HepG2 (cell line): ENCODE results near the gene ATP8B1. TPM values are rescaled to one million over a fixed set of nuclear protein-coding genes. Genes with fewer than 3 reads are reported as not detected.
A peak's percentile ranks its signal among the peaks of the same experiment; 100 is the strongest.

ENCODE experiments used
- ATAC-seq: fragments of 200-7000 bp; cut with Tn5 transposase; 3 replicates; pipeline ENCODE4 v1.9.1; 2020; ENCODE audit warnings: mild to moderate bottlenecking, moderate library complexity
- BruUV-seq: library from RNA; stranded (reverse); fragments of 400-500 nt; replicated peaks from 2 replicates; lab custom pipeline; 2021; lab: Mats Ljungman, UMichigan
- CTCF ChIA-PET: fragments of 300-600 bp; formaldehyde crosslinking; extraction: SDS; loops from one replicate; lab custom pipeline; 2021; ENCODE audit warnings: low total read pairs, inconsistent platforms, low intra/inter-chr PET ratio; lab: Yijun Ruan, JAX
- POLR2A ChIA-PET: fragments of 350-600 bp; sonication (Branson Sonifier 250); formaldehyde crosslinking; loops from one replicate; lab custom pipeline; 2020; ENCODE audit warnings: antibody characterized with exemption, inconsistent platforms; lab: Yijun Ruan, JAX
- DNase-seq: peaks from one replicate; pipeline ENCODE4 v3.0.0-alpha.2; 2015; ENCODE audit warnings: low spot score
- FAIRE-seq: peaks from 3 replicates; lab custom pipeline; 2011; peaks lifted over from hg19 to GRCh38; lab: Jason Lieb, UNC
- H2AFZ ChIP-seq: one replicate; pipeline ENCODE4 v1.6.1; 2011; ENCODE audit warnings: low read length, inconsistent platforms
- H3K27ac ChIP-seq: fragments of 300-600 bp; 3 replicates; pipeline ENCODE4 v1.8.0; 2011; ENCODE audit warnings: mixed run types, mild to moderate bottlenecking, mixed read lengths, low read length, inconsistent platforms; ENCODE audit not compliant: insufficient read depth; ENCODE audit errors: extremely low read length
- H3K27me3 ChIP-seq, 2 experiments: fragments of 200-600 bp in 1 of 2; 2 replicates in 1 of 2; 3 replicates in 1 of 2; pipeline versions ENCODE4 v1.6.0 to v1.8.0; 2011; ENCODE audit warnings: low read length in 2 of 2, mild to moderate bottlenecking in 2 of 2, moderate library complexity in 2 of 2, inconsistent platforms in 1 of 2; ENCODE audit not compliant: insufficient read depth in 2 of 2, control insufficient read depth in 1 of 2
- H3K36me3 ChIP-seq, 2 experiments: fragments of 200-600 bp in 1 of 2; replicated peaks in 1 of 2; 2 replicates in 1 of 2; 3 replicates in 1 of 2; pipeline versions ENCODE4 v1.5.1 to v1.8.0; 2011; ENCODE audit warnings: low read length in 2 of 2, inconsistent platforms in 1 of 2; ENCODE audit not compliant: insufficient read depth in 2 of 2, control insufficient read depth in 1 of 2
- H3K4me1 ChIP-seq: 2 replicates; pipeline ENCODE4 v1.5.1; 2012; ENCODE audit warnings: low read length, inconsistent platforms; ENCODE audit not compliant: insufficient read depth
- H3K4me2 ChIP-seq: 2 replicates; pipeline ENCODE4 v1.6.0; 2011; ENCODE audit warnings: low read depth, low read length, inconsistent platforms
- H3K4me3 ChIP-seq, 3 experiments: fragments of 200-600 bp in 1 of 3; sonication (generic), shearing (Covaris generic) in 1 of 3; replicated peaks in 1 of 3; 2 replicates each; pipeline ENCODE4 v1.5.1; 2011 to 2016; ENCODE audit warnings: low read length in 3 of 3, inconsistent platforms in 2 of 3, low read depth in 2 of 3, mild to moderate bottlenecking in 2 of 3, control low read depth in 1 of 3, mixed read lengths in 1 of 3; ENCODE audit not compliant: insufficient read depth in 1 of 3
- H3K79me2 ChIP-seq: one replicate; pipeline ENCODE4 v1.6.1; 2011; ENCODE audit warnings: low read length, inconsistent platforms; ENCODE audit not compliant: insufficient read depth
- H3K9ac ChIP-seq: 2 replicates; pipeline ENCODE4 v1.6.0; 2011; ENCODE audit warnings: mild to moderate bottlenecking, low read depth, low read length, inconsistent platforms; ENCODE audit not compliant: insufficient read depth
- H3K9me3 ChIP-seq: 2 replicates; pipeline ENCODE4 v1.5.1; 2012; ENCODE audit warnings: mild to moderate bottlenecking, low read length
- H4K20me1 ChIP-seq: 2 replicates; pipeline ENCODE4 v1.6.0; 2011; ENCODE audit warnings: inconsistent platforms, mild to moderate bottlenecking, low read length, moderate library complexity; ENCODE audit not compliant: insufficient read depth
- CEBPG ChIP-seq: IDR thresholded peaks from 2 replicates; pipeline ENCODE4 v1.6.1; 2016
- GATAD2A ChIP-seq: IDR thresholded peaks from 2 replicates; pipeline ENCODE4 v1.6.1; 2016
- JUN ChIP-seq: sonication (generic); formaldehyde crosslinking; IDR thresholded peaks from 2 replicates; pipeline ENCODE4 v1.4.0; 2020; ENCODE audit warnings: mild to moderate bottlenecking, missing genetic modification reagents
- JUND ChIP-seq: sonication (generic); formaldehyde crosslinking; IDR thresholded peaks from 2 replicates; pipeline ENCODE4 v1.8.0; 2022; ENCODE audit warnings: mild to moderate bottlenecking, missing genetic modification reagents
- MYNN ChIP-seq: sonication (generic); formaldehyde crosslinking; IDR thresholded peaks from 2 replicates; pipeline ENCODE4 v1.4.0; 2020; ENCODE audit warnings: mild to moderate bottlenecking, low read depth, missing genetic modification reagents
- NR2F6 ChIP-seq, 2 experiments: IDR thresholded peaks; 2 replicates each; pipeline ENCODE4 v1.6.1; 2016; ENCODE audit warnings: antibody characterized with exemption in 1 of 2, mild to moderate bottlenecking in 1 of 2
- PAWR ChIP-seq: sonication (generic); formaldehyde crosslinking; IDR thresholded peaks from 2 replicates; pipeline ENCODE4 v1.4.0; 2020; ENCODE audit warnings: missing genetic modification reagents, mild to moderate bottlenecking, borderline replicate concordance
- RARA ChIP-seq: IDR thresholded peaks from 2 replicates; pipeline ENCODE4 v1.6.1; 2016; ENCODE audit warnings: missing genetic modification reagents, missing compliant biosample characterization
- SOX13 ChIP-seq, 3 experiments: fragments of 450-650 bp in 1 of 3; sonication (generic) in 1 of 3; formaldehyde crosslinking in 1 of 3; IDR thresholded peaks in 2 of 3; conservative IDR thresholded peaks in 1 of 3; 2 replicates each; pipeline versions ENCODE4 v1.5.0 to v1.6.1; 2016 to 2020; ENCODE audit warnings: antibody characterized with exemption in 1 of 3, mild to moderate bottlenecking in 1 of 3, missing compliant biosample characterization in 1 of 3, missing genetic modification reagents in 1 of 3, moderate library complexity in 1 of 3
- SOX6 ChIP-seq, 2 experiments: fragments of 450-650 bp in 1 of 2; sonication (generic) in 1 of 2; formaldehyde crosslinking in 1 of 2; IDR thresholded peaks; 2 replicates each; pipeline versions ENCODE4 v1.4.0 to v1.6.1; 2017 to 2020; ENCODE audit warnings: antibody characterized with exemption in 1 of 2, mild to moderate bottlenecking in 1 of 2, missing genetic modification reagents in 1 of 2
- TOE1 ChIP-seq: sonication (generic); formaldehyde crosslinking; IDR thresholded peaks from 2 replicates; pipeline ENCODE4 v1.4.0; 2020; ENCODE audit warnings: mild to moderate bottlenecking, missing genetic modification reagents
- ZMYM3 ChIP-seq: sonication (generic); formaldehyde crosslinking; IDR thresholded peaks from 2 replicates; pipeline ENCODE4 v1.5.1; 2020; ENCODE audit warnings: mild to moderate bottlenecking, missing genetic modification reagents
- ZNF263 ChIP-seq: sonication (generic); formaldehyde crosslinking; IDR thresholded peaks from 2 replicates; pipeline ENCODE4 v1.4.0; 2020; ENCODE audit warnings: missing genetic modification reagents
- ZNF563 ChIP-seq: sonication (generic); formaldehyde crosslinking; IDR thresholded peaks from 2 replicates; pipeline ENCODE4 v1.8.0; 2022; ENCODE audit warnings: mild to moderate bottlenecking, moderate library complexity, missing genetic modification reagents
- ZNF670 ChIP-seq: sonication (generic); formaldehyde crosslinking; IDR thresholded peaks from 2 replicates; pipeline ENCODE4 v1.8.0; 2022; ENCODE audit warnings: mild to moderate bottlenecking, missing genetic modification reagents, borderline replicate concordance
- WGBS: methylation state at CpG from one replicate; pipeline ENCODE4 v1.1.6; 2017; ENCODE audit warnings: low lambda C conversion rate; 5-methylcytosine and 5-hydroxymethylcytosine counted together
- in situ Hi-C: cut with HindIII; loops from 2 replicates; pipeline ENCODE4 v1.10.0; 2017; ENCODE audit warnings: low pct_unique_long_range_greater_than_20kb; ENCODE audit not compliant: extremely low pct_ligation_motif_present
- intact Hi-C: fragments of 100-400 bp; cut with micrococcal nuclease; formaldehyde crosslinking; loops from one replicate; pipeline ENCODE4 v1.10.0; 2022; ENCODE audit not compliant: unreplicated experiment
- polyA plus RNA-seq, 8 experiments: library from polyadenylated mRNA; depleted of rRNA in 3 of 8; stranded (reverse) in 7 of 8; unstranded in 1 of 8; fragments of >200 nt; fragmentation: Illumina TruSeq in 4 of 8; extraction: Trizol in 4 of 8; gene quantifications; 2 replicates each; pipeline versions ENCODE4 v1.2.1 to v1.2.3, GENCODE V29; 2011 to 2016; ENCODE audit warnings: low read depth in 4 of 8, missing spikeins in 1 of 8, mixed read lengths in 1 of 8; ENCODE audit not compliant: insufficient read depth in 1 of 8
- total RNA-seq, 5 experiments: library from RNA; depleted of rRNA; stranded (reverse); fragments of >200 nt; fragmentation: Illumina TruSeq; extraction: Trizol; gene quantifications; 2 replicates each; pipeline ENCODE4 v1.2.3, GENCODE V29; 2016; ENCODE audit warnings: low read depth in 1 of 5
- TF ChIP-seq, protein P1 (sequence below): sonication (generic); IDR thresholded peaks from 2 replicates; pipeline ENCODE4 v1.6.1; 2016; ENCODE audit warnings: low read depth, borderline replicate concordance
- TF ChIP-seq, protein P2 (sequence below): sonication (generic); formaldehyde crosslinking; IDR thresholded peaks from 2 replicates; pipeline ENCODE4 v1.5.0; 2020; ENCODE audit warnings: mild to moderate bottlenecking, missing genetic modification reagents
- TF ChIP-seq, protein P3 (sequence below): sonication (generic); formaldehyde crosslinking; IDR thresholded peaks from 2 replicates; pipeline ENCODE4 v1.8.0; 2022; ENCODE audit warnings: mild to moderate bottlenecking, missing genetic modification reagents; ENCODE audit not compliant: insufficient replicate concordance
- TF ChIP-seq, protein P4 (sequence below): sonication (generic); formaldehyde crosslinking; IDR thresholded peaks from 2 replicates; pipeline ENCODE4 v1.4.0; 2020; ENCODE audit warnings: missing genetic modification reagents, mild to moderate bottlenecking, borderline replicate concordance

Gene ATP8B1
- total and polyA plus RNA-seq, 2 of the 13 experiments (the other 11 are each of a cell fraction or from before 2014, with no cell fraction given) = 2.8 to 4.0 TPM

DNA sequence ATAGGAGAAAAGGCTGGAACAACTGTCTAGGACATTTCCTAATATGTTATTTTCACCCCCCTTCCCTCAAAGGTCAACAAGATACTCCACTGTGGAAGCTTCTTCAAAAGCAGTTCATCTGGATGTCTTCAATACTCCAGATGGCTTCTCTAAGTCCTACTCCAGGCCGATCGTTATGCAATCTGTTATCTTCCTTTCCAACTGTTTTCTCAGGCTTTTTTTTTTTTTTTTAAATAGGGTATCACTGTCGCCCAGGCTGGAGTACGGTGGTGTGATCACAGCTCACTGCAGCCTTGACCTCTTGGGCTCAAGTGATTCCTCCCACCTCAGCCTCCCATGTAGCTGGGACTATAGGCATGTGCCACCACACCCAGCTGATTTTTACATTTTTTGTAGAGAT lies 26.3 kb downstream of the ATP8B1 start:
- no peak overlapping the region for H3K9ac ChIP-seq
- in situ Hi-C loops = no loop called here

More for the DNA sequence above, 26.3 kb downstream of the ATP8B1 start:
- H2AFZ ChIP-seq = no peak overlapping the region
- no peak for FAIRE-seq
- CTCF ChIA-PET = no interaction called here
- no peaks in the 10 kb centered on the region for H3K27me3 ChIP-seq
- TF ChIP-seq JUN (CRISPR knock-in tag) (no peak), GATAD2A (CRISPR knock-in tag) (0 out of 2 replicates have a peak, but pooled peaks have one; percentile 14), SOX6 (IDR thresholded peaks at IDR 0.05) (no peak), SOX6 (CRISPR knock-in tag; IDR thresholded peaks at IDR 0.05) (peak; percentile 33; the same call in 1 of the 2 replicates), ZNF670 (no peak), RARA (CRISPR knock-in tag) (peak; percentile 20; the same call in 1 of the 2 replicates), MYNN (CRISPR knock-in tag) (no peak), TOE1 (no peak), ZMYM3 (CRISPR knock-in tag) (0 out of 2 replicates have a peak, but pooled peaks have one; percentile 48), ZNF263 (CRISPR knock-in tag) (peak; percentile 94), SOX13 (IDR thresholded peaks at IDR 0.05) (no peak), SOX13 (CRISPR knock-in tag; conservative IDR thresholded peaks at IDR 0.05 in 1 of 2, IDR thresholded peaks at IDR 0.05 in 1 of 2) (0 out of 4 replicates have a peak, but pooled peaks of 1 of the 2 experiments have one; percentile 28), NR2F6 (IDR thresholded peaks at IDR 0.05) (peak; percentile 57), NR2F6 (CRISPR knock-in tag; IDR thresholded peaks at IDR 0.05) (peak; percentile 57; the same call in 1 of the 2 replicates), PAWR (CRISPR knock-in tag) (no peak), JUND (CRISPR knock-in tag) (no peak), ZNF563 (CRISPR knock-in tag) (no peak), CEBPG (CRISPR knock-in tag) (0 out of 2 replicates have a peak, but pooled peaks have one; percentile 32)
- TF ChIP-seq, protein P1, sequence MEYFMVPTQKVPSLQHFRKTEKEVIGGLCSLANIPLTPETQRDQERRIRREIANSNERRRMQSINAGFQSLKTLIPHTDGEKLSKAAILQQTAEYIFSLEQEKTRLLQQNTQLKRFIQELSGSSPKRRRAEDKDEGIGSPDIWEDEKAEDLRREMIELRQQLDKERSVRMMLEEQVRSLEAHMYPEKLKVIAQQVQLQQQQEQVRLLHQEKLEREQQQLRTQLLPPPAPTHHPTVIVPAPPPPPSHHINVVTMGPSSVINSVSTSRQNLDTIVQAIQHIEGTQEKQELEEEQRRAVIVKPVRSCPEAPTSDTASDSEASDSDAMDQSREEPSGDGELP = peak; percentile 27; the same call in 1 of the 2 replicates
- TF ChIP-seq, protein P2, sequence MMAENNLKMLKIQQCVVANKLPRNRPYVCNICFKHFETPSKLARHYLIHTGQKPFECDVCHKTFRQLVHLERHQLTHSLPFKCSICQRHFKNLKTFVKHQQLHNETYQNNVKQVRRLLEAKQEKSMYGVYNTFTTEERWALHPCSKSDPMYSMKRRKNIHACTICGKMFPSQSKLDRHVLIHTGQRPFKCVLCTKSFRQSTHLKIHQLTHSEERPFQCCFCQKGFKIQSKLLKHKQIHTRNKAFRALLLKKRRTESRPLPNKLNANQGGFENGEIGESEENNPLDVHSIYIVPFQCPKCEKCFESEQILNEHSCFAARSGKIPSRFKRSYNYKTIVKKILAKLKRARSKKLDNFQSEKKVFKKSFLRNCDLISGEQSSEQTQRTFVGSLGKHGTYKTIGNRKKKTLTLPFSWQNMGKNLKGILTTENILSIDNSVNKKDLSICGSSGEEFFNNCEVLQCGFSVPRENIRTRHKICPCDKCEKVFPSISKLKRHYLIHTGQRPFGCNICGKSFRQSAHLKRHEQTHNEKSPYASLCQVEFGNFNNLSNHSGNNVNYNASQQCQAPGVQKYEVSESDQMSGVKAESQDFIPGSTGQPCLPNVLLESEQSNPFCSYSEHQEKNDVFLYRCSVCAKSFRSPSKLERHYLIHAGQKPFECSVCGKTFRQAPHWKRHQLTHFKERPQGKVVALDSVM (CRISPR knock-in tag) = peak; percentile 39; the same call in 1 of the 2 replicates
- TF ChIP-seq, protein P3, sequence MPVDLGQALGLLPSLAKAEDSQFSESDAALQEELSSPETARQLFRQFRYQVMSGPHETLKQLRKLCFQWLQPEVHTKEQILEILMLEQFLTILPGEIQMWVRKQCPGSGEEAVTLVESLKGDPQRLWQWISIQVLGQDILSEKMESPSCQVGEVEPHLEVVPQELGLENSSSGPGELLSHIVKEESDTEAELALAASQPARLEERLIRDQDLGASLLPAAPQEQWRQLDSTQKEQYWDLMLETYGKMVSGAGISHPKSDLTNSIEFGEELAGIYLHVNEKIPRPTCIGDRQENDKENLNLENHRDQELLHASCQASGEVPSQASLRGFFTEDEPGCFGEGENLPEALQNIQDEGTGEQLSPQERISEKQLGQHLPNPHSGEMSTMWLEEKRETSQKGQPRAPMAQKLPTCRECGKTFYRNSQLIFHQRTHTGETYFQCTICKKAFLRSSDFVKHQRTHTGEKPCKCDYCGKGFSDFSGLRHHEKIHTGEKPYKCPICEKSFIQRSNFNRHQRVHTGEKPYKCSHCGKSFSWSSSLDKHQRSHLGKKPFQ (CRISPR knock-in tag) = peak; percentile 51
- TF ChIP-seq, protein P4, sequence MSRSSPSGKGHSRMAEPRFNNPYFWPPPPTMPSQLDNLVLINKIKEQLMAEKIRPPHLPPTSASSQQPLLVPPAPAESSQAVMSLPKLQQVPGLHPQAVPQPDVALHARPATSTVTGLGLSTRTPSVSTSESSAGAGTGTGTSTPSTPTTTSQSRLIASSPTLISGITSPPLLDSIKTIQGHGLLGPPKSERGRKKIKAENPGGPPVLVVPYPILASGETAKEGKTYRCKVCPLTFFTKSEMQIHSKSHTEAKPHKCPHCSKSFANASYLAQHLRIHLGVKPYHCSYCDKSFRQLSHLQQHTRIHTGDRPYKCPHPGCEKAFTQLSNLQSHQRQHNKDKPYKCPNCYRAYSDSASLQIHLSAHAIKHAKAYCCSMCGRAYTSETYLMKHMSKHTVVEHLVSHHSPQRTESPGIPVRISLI (CRISPR knock-in tag) = peak; percentile 55; the same call in 1 of the 2 replicates
- POLR2A ChIA-PET = interaction anchor here (1.5 kb wide), 1 partner anchor 21 kb away, joined by 6 read pairs; no protein-coding TSS in a partner anchor
- H3K9me3 ChIP-seq = no peaks in the 10 kb centered on the region
- no TSS peak for BruUV-seq
- H3K36me3 ChIP-seq = no peaks in the 10 kb centered on the region
- H3K79me2 ChIP-seq = no peaks in the 10 kb centered on the region
- no peak overlapping the region for H3K27ac ChIP-seq
- H3K4me3 ChIP-seq = no peak overlapping the region
- H3K4me2 ChIP-seq = no peak overlapping the region
- intact Hi-C loops = no loop called here
- H4K20me1 ChIP-seq = no peaks in the 10 kb centered on the region
- H3K4me1 ChIP-seq = peaks cover 67% of the 10 kb centered on the region
- ATAC-seq = no peak
- no peak for DNase-seq
- WGBS = 32% methylated on average over 4 of the region's 4 CpGs
